DMS79 treated with DMSO at 0.1 percent for 48 hours (cell line): ENCODE measurements around the gene GLYR1.
"Not testable (repeated sequence)": the region's sequence is repeated elsewhere in the genome, so short reads cannot be mapped to it uniquely, and the experiment has no call there.

ENCODE experiments used
- DNase-seq: peaks from one replicate; lab custom pipeline; 2025; lab: John Stamatoyannopoulos, UW

The GLYR1 gene

GRCh38 chr16:4846901-4847773, at the start of gene GLYR1, which contains the start of gene UBN1:
TSS of gene GLYR1 (minus strand) at chr16:4847288. CDS start at chr16:4847265, 23 bp downstream.
TSS of gene UBN1 (plus strand) at chr16:4847481. CDS start at chr16:4852918, 5,437 bp downstream.
- peak; percentile 84 for DNase-seq

GRCh38 chr16:4896761-4897160, 49.7 kb upstream of the GLYR1 start:
- not testable (repeated sequence) for DNase-seq

- no peak for DNase-seq
These were observed 48.3 kb upstream of the GLYR1 start for GRCh38 chr16:4895366-4895765.

- DNase-seq: no peak
These were observed 47.4 kb upstream of the GLYR1 start for GRCh38 chr16:4894276-4895150.

- DNase-seq: no peak
These were observed 46.2 kb upstream of the GLYR1 start for GRCh38 chr16:4893103-4893862.

GRCh38 chr16:4892361-4893102, 45.4 kb upstream of the GLYR1 start:
- peak; percentile 52 for DNase-seq

- peak; percentile 19 for DNase-seq
These were observed 44.8 kb upstream of the GLYR1 start for GRCh38 chr16:4891886-4892216.

- no peak for DNase-seq
These were observed 44.2 kb upstream of the GLYR1 start for GRCh38 chr16:4891097-4891885.

- no peak for DNase-seq
These were observed 43.6 kb upstream of the GLYR1 start for GRCh38 chr16:4890686-4891085.

GRCh38 chr16:4890026-4890425, 42.9 kb upstream of the GLYR1 start:
- no peak for DNase-seq

- DNase-seq: no peak
These were observed 41.5 kb upstream of the GLYR1 start for GRCh38 chr16:4888428-4889135.

GRCh38 chr16:4886151-4886550, 39.1 kb upstream of the GLYR1 start:
- DNase-seq: no peak

- no peak for DNase-seq
These were observed 38.1 kb upstream of the GLYR1 start for GRCh38 chr16:4884972-4885874.

- no peak for DNase-seq
These were observed 37.1 kb upstream of the GLYR1 start for GRCh38 chr16:4884209-4884608.

- DNase-seq: no peak
These were observed 36.4 kb upstream of the GLYR1 start for GRCh38 chr16:4883501-4883900.

GRCh38 chr16:4882633-4883285, 35.7 kb upstream of the GLYR1 start:
- peak; percentile 93 for DNase-seq

GRCh38 chr16:4882000-4882632, 35.0 kb upstream of the GLYR1 start:
- DNase-seq: no peak
